ENCODE results near the gene MYLK2. TPM values are rescaled to one million over a fixed set of nuclear protein-coding genes. Genes with fewer than 3 reads are reported as not detected.

MYLK2 gene
- total RNA-seq, 1 experiment from 2014 or later, result 0.50 TPM

- no peaks in the 10 kb centered on the region for H3K9me3 ChIP-seq (ENCODE audit: insufficient read depth, low read depth)
- POLR2A ChIA-PET (ENCODE audit: unreplicated experiment), result no interaction called here
- H3K4me3 ChIP-seq, result no peak overlapping the region
- no peaks in the 10 kb centered on the region for H3K9me2 ChIP-seq (ENCODE audit: insufficient read depth)
- no peak overlapping the region for H3K4me2 ChIP-seq
- no peaks in the 10 kb centered on the region for H3K36me3 ChIP-seq (ENCODE audit: low read depth)
- H3K4me1 ChIP-seq (replicated peaks; ENCODE audit: insufficient read depth), result peaks cover 9% of the 10 kb centered on the region
- no peaks in the 10 kb centered on the region for H4K20me1 ChIP-seq (ENCODE audit: insufficient read depth)
- DNase-seq, result peak in 1 of 2 experiments; percentile 47
- H2AFZ ChIP-seq, result no peak overlapping the region
- BruUV-seq (replicated peaks), result TSS peak; percentile 80
- intact Hi-C loops (cut with micrococcal nuclease; ENCODE audit: unreplicated experiment), result loop anchor here (5.0 kb wide), 1 partner anchor 115 kb away; no protein-coding TSS in a partner anchor
- CTCF ChIA-PET, result interaction anchor here (0.7 kb wide), 1 partner anchor 115 kb away, joined by 3 read pairs; no protein-coding TSS in a partner anchor
- no peak for TF ChIP-seq CTCF (conservative IDR thresholded peaks at IDR 0.05)
- TF ChIP-seq EZH2 (IDR thresholded peaks at IDR 0.05; ENCODE audit: low read depth), result no peak
- no peak overlapping the region for H3K27ac ChIP-seq
- 0 out of 2 replicates have a peak, but pooled peaks cover 6% of the 10 kb centered on the region for H3F3A ChIP-seq (ENCODE audit: insufficient read depth, low read depth)
- no peaks in the 10 kb centered on the region for H3K79me2 ChIP-seq (ENCODE audit: low read depth)
- peaks cover 1% of the 10 kb centered on the region; the same call in 1 of the 2 replicates for H3K27me3 ChIP-seq (ENCODE audit: insufficient read depth, low read depth)
Measured at GRCh38 chr20:31842471-31843157, 23.5 kb downstream of the MYLK2 start.

GRCh38 chr20:31843288-31843687, 24.1 kb downstream of the MYLK2 start:
- no peaks in the 10 kb centered on the region for H3K36me3 ChIP-seq (ENCODE audit: low read depth)
- peaks cover 9% of the 10 kb centered on the region for H3K4me1 ChIP-seq (replicated peaks; ENCODE audit: insufficient read depth)
- TF ChIP-seq EZH2 (IDR thresholded peaks at IDR 0.05; ENCODE audit: low read depth), result no peak
- TF ChIP-seq CTCF (conservative IDR thresholded peaks at IDR 0.05), result no peak
- POLR2A ChIA-PET (ENCODE audit: unreplicated experiment), result no interaction called here
- no peak overlapping the region for H2AFZ ChIP-seq
- H3F3A ChIP-seq (ENCODE audit: insufficient read depth, low read depth), result 0 out of 2 replicates have a peak, but pooled peaks cover 3% of the 10 kb centered on the region
- H3K27me3 ChIP-seq (ENCODE audit: insufficient read depth, low read depth), result peaks cover 6% of the 10 kb centered on the region; the same call in 1 of the 2 replicates
- H4K20me1 ChIP-seq (ENCODE audit: insufficient read depth), result no peaks in the 10 kb centered on the region
- BruUV-seq (replicated peaks), result no TSS peak
- H3K4me3 ChIP-seq, result no peak overlapping the region
- intact Hi-C loops (cut with micrococcal nuclease; ENCODE audit: unreplicated experiment), result loop anchor here (5.0 kb wide), 1 partner anchor 116 kb away; no protein-coding TSS in a partner anchor
- H3K79me2 ChIP-seq (ENCODE audit: low read depth), result no peaks in the 10 kb centered on the region
- no peaks in the 10 kb centered on the region for H3K9me3 ChIP-seq (ENCODE audit: insufficient read depth, low read depth)
- no peak overlapping the region for H3K27ac ChIP-seq
- no peak for DNase-seq
- CTCF ChIA-PET, result interaction anchor here (0.6 kb wide), 1 partner anchor 8 kb away, joined by 4 read pairs; no protein-coding TSS in a partner anchor
- no peaks in the 10 kb centered on the region for H3K9me2 ChIP-seq (ENCODE audit: insufficient read depth)
- H3K4me2 ChIP-seq, result no peak overlapping the region

GRCh38 chr20:31843881-31844280, 24.7 kb downstream of the MYLK2 start:
- no peak overlapping the region for H3K4me2 ChIP-seq
- CTCF ChIA-PET, result interaction anchor here (0.6 kb wide), 1 partner anchor 8 kb away, joined by 4 read pairs; no protein-coding TSS in a partner anchor
- H3K27ac ChIP-seq, result no peak overlapping the region

More at GRCh38 chr20:31843881-31844280, 24.7 kb downstream of the MYLK2 start:
- no peaks in the 10 kb centered on the region for H3F3A ChIP-seq (ENCODE audit: insufficient read depth, low read depth)
- H3K36me3 ChIP-seq (ENCODE audit: low read depth), result no peaks in the 10 kb centered on the region
- peaks cover 9% of the 10 kb centered on the region for H3K4me1 ChIP-seq (replicated peaks; ENCODE audit: insufficient read depth)
- H3K9me2 ChIP-seq (ENCODE audit: insufficient read depth), result no peaks in the 10 kb centered on the region
- peaks cover 11% of the 10 kb centered on the region; the same call in 1 of the 2 replicates for H3K27me3 ChIP-seq (ENCODE audit: insufficient read depth, low read depth)
- intact Hi-C loops (cut with micrococcal nuclease; ENCODE audit: unreplicated experiment), result loop anchor here (5.0 kb wide), 1 partner anchor 117 kb away; no protein-coding TSS in a partner anchor
- POLR2A ChIA-PET (ENCODE audit: unreplicated experiment), result no interaction called here
- no peaks in the 10 kb centered on the region for H4K20me1 ChIP-seq (ENCODE audit: insufficient read depth)
- no peak for TF ChIP-seq CTCF (conservative IDR thresholded peaks at IDR 0.05)
- TF ChIP-seq EZH2 (IDR thresholded peaks at IDR 0.05; ENCODE audit: low read depth), result no peak
- no peaks in the 10 kb centered on the region for H3K79me2 ChIP-seq (ENCODE audit: low read depth)
- H2AFZ ChIP-seq, result no peak overlapping the region
- no TSS peak for BruUV-seq (replicated peaks)
- no peaks in the 10 kb centered on the region for H3K9me3 ChIP-seq (ENCODE audit: insufficient read depth, low read depth)
- H3K4me3 ChIP-seq, result no peak overlapping the region
- no peak for DNase-seq

Measured in PC-9 (cell line).